GM12892 (cell line): ENCODE results near the gene TNNC1.

ENCODE experiments used
- POLR2A ChIP-seq: IDR thresholded peaks from 2 replicates; pipeline ENCODE4 v1.6.1; 2011; ENCODE audit warnings: low read depth, low read length, control low read depth
- POLR2AphosphoS5 ChIP-seq: IDR thresholded peaks from 2 replicates; pipeline ENCODE4 v1.6.1; 2011; ENCODE audit warnings: low read depth, low read length, control low read depth

GRCh38 chr3:52454938-52455282 is 1.1 kb upstream of the TNNC1 start:
- TF ChIP-seq POLR2A (no peak), POLR2AphosphoS5 (no peak)
